GM19238 (cell line): ENCODE results near the gene E2F1.
"Not testable (repeated sequence)": the region's sequence is repeated elsewhere in the genome, so short reads cannot be mapped to it uniquely, and the experiment has no call there.

Experiments
- DNase-seq: peaks from one replicate; pipeline ENCODE4 v3.0.0; 2011; ENCODE audit warnings: low spot score; ENCODE audit not compliant: insufficient read length

E2F1 gene

DNA sequence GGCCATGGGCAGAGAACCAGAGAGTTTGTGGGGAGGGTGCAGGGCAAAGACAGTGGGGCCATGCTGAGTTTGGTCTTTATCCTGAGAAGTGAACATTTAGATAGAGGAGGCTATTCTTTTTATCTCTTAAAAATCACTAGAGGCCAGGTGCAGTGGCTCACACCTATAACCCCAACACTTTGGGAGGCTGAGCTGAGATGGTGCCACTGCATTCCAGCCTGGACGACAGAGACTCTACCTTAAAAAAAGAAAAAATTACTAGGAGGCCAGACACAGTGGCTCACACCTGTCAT is 25.2 kb upstream of the E2F1 start:
- no peak for DNase-seq

DNA sequence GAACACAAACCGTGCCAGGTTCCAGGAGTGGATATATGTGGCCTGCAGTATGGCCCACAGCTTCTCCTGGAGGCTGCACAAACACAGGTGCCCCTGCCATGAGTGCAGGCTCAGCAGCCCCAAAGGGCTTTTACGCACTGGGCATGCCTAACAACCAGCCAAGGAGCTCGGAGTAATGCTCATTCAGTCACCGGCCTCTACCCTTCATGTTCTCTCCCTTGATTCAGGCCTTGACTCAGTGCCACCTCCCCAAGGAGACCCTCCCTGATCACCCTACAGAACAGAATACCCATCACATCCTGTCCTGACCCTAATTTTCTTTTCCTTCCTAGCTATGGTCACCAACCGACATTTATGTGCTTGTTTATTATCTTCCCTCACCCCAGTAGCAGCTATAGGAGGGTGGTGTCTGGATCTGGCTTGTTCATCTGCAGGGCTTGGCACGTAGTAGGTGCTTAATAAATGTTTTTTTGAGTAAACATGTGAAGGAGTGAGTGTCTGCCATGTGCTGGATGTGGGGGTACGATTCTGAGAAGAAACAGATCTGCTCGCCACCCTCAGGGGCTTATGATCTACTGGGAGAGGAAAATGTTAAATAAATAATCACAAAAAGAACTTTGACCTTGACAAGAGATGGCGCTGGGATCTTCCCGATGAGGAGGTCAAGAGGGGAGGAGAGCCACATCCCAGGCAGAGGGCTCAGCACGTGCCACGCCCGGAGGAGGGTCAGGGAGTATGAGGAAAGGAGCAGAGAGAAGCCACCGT is 24.7 kb upstream of the E2F1 start:
- DNase-seq: no peak

DNA sequence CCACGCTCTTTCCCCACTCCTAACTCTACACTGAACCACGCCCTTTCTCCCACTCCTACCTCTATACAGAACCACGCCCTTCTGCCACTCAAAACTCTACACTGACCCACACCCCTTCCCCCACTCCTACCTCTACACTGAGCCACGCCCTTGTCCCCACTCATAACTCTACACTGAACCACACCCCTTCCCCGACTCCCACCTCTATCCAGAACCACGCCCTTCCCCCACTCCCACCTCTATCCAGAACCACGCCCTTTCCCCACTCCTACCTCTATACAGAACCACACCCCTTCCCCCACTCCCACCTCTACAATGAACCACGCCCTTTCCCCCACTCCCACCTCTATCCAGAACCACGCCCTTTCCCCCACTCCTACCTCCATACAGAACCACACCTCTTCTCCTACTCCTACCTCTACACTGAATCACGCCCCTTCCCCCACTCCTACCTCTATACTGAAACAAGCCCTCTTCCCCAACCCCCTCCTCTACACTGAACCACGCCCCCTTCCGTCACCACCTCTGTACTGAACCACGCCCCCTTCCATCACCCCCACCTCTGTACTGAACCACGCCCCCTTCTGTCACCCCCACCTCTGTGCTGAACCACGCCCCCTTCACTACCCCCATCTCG is 23.8 kb upstream of the E2F1 start:
- no peak for DNase-seq

DNA sequence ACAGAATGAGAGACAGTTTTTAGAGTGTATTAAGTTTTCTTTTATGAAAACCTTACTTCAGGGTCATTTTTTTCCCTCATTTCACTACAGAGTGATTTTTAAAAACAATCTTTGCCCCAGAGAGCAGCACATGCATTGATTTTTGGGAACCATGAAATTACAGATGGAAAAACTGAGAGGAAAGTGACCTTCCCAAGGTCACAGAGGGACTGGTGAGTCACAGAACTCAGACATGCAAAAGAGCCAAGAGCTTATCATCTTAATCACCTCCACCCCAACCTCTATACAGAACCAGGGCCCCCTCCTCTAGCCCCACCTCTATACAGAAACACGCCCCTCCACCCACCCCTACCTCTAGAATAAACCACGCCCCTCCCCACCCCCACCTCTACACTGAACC is 23.2 kb upstream of the E2F1 start:
- no peak for DNase-seq

DNA sequence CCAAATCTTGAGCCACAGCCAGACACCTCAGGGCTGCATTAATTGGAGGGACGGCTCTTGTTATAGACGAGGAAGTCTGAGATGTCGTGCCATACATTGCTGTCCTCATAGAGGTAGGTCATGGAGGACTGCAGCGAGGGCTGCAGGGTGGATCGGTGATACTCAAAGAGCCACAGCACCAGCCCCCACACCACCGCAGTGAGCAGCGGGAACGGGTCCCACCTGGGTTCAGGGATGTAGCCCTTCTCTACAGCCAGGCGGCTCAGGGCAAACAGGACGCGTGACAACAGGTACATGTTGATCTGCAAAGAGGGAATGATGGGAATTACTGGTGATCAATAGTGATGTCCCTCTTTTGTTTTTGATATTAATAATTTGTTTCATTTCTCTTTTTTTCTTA is 21.5 kb upstream of the E2F1 start:
- DNase-seq: no peak

DNA sequence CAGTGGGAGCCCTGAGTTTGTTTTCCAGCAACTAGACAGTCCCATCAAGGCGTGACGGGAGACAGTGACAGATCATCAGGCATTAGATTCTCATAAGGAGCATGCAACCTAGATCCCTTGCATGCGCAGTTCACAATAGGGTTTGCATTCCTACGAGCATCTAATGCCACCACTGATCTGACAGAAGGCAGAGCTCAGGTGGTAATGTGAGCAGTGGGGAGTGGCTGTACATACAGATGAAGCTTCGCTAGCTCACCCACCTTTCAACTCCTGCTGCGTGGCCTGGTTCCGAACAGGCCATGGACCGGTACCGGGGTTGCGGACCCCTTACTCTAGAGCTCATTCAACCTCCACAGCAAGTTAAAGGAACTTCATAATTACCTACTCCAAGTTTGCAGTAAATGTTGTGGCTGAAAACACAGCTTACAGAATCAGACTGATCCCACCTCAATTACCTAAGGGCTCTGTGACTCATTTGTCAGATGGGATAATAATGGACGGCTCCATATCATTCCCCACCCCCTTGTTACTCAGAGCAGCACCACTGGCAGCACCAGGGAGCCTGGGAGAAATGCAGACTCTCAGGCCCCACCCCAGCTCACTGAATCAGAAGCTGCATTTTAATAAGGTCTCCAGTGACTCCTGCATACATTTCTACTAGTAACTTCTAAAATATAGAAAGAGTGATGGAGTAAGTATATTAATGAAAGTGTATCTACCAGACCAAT is 18.2 kb upstream of the E2F1 start:
- no peak for DNase-seq

DNA sequence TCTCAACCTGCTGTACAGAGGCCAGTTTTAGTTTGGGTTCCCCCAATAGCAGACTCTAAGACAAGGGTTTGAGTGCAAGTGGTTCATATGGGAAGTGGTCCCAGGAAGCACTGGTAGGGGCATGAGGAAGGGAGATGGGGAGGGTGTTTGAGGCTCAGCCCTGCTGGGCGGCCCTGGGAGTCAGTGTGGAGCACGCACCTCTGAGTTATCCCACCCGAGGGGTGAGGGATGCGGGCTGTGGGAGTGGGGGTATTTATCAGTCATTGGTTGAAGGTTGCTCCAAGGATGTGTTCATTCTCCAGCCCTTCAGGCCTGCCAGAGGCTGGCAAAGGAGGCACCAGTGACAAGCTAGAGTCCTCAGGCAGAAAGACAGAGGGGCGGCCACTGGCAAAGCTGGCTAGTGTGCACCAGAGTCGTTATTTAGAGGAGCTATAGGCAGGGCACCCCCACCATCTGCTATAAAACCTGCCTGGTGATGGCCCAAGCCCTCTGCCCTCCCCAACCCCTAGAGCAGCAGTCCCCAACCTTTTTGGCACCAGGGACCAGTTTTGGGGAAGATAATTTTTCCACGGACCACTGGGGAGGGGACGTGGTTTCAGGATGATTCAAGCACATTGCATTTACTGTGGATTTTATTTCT is 17.4 kb upstream of the E2F1 start:
- no peak for DNase-seq

DNA sequence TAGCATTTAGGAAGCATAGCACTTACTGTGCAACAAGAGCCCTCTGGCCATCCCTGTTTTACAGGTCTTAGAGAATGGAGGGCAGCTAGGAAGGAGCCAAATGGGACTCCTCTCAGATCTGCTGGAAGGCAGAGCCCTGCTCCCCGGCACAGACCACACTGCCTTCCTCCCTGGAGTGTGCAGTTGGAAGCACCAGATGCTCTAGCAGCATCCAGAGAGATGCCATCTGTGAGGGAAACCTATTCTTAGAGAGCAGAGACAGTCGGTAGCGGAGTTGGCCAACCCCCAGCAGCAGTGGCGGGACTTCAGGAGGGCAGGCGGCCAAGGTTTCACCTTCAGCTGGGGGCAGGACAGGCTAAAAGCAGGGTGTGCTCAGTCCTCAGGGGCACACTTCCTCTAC is 16.7 kb upstream of the E2F1 start:
- no peak for DNase-seq

DNA sequence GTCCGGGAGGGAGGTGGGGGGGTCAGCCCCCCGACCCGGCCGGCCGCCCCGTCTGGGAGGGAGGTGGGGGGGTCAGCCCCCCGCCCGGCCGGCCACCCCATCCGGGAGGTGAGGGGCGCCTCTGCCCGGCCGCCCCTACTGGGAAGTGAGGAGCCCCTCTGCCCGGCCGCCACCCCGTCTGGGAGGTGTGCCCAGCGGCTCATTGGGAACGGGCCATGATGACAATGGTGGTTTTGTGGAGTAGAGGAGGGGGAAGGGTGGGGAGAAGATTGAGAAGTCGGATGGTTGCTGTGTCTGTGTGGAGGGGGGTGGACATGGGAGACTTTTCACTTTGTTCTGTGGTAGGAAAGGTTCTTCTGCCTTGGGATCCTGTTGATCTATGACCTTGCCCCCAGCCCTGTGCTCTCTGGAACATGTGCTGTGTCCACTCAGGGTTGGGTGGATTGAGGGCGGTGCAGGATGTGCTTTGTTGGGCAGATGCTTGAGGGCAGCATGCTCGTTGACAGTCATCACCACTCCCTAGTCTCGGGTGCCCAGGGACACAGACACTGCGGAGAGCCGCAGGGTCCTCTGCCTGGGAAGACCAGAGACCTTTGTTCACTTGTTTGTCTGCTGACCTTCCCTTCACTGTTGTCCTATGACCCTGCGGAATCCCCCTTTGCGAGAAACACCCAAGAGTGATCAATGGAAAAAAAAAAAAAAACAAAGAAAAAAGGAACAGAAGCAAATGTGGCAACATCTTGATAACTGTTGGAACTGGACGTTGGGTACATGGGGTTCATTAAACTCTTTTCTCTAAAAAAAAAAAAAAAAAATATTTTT is 15.7 kb upstream of the E2F1 start:
- no peak for DNase-seq

DNA sequence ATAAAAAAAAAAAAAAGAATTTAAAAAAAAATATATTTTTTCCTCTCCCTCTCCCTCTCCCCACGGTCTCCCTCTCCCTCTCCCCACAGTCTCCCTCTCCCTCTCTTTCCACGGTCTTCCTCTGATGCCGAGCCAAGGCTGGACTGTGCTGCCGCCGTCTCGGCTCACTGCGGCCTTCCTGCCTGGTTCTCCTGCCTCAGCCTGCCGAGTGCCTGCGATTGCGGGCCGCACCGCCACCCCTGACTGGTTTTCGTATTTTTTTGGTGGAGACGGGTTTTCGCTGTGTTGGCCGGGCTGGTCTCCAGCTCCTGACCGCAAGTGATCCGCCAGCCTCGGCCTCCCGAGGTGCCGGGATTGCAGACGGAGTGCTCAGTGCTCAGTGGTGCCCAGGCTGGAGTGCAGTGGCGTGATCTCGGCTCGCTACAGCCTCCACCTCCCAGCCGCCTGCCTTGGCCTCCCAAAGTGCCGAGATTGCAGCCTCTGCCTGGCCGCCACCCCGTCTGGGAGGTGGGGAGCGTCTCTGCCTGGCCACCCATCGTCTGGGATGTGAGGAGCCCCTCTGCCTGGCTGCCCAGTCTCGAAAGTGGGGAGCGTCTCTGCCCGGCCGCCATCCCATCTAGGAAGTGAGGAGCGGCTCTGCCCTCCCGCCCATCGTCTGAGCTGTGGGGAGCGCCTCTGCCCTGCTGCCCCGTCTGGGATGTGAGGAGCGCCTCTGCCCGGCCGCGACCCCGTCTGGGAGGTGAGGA is 14.7 kb upstream of the E2F1 start:
- not testable (repeated sequence) for DNase-seq

DNA sequence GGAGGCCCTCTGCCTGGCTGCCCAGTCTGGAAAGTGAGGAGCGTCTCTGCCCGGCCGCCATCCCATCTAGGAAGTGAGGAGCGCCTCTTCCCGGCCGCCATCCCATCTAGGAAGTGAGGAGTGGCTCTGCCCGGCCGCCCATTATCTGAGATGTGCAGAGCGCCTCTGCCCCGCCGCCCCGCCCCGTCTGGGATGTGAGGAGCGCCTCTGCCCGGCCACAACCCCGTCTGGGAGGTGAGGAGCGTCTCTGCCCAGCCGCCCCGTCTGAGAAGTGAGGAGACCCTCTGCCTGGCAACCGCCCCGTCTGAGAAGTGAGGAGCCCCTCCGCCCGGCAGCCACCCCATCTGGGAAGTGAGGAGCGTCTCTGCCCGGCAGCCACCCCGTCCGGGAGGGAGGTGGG is 12.8 kb upstream of the E2F1 start:
- DNase-seq: not testable (repeated sequence)

DNA sequence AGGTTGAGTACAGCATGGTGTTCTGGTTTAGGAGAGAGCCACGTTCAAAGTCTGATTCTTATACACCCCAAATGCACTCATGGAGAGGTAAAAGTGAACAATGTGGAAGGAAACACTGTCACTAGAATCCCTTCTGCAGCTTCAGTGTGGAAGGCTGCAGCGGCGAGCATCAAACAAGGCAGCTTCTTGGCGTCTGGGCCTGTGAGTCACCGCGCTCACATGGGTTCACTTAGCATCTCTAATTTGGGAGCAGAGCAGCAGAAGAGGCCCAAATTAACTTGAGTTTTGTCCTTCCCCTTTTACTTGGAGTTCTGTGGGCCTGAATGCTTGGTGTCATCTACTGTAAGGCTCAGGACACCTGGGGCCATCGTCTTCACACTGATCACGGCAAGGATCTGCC is 10.9 kb upstream of the E2F1 start:
- no peak for DNase-seq

DNA sequence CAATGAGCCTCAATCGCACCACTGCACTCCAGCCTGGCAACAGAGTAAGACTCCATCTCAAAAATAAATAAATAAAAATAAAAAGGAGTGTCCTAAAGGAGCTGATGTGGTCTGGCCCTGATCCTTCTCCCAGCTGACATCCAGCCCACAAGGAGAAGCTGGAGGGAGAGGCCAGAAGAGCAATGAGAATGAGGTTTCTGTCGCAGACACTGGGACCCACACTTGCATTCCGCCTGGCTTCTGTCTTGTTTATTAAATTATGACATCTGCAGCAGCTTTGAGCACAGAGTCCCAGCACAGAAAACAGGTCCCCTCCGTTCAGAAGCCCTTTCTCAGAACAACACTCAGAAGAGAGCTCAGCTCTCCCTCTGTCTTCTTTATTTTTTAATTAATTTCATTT is 10.3 kb upstream of the E2F1 start:
- DNase-seq: no peak

DNA sequence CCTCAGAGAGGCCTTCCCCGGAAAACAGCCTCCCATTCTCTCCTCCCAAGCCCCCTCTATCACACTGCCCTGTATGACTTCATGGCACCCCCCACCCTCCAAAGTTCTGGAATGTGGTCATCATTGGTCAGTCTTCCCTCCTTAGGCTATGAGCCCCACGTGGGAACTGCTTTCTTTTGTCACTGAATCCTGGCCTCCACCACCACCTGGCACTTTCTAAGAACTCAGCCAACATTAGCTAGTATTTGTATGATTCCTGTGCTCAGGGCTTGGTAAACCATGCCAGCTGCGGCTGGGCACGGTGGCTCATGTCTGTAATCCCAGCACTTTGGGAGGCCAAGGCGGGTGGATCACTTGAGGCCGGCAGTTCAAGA is 8.4 kb upstream of the E2F1 start:
- DNase-seq: no peak

DNA sequence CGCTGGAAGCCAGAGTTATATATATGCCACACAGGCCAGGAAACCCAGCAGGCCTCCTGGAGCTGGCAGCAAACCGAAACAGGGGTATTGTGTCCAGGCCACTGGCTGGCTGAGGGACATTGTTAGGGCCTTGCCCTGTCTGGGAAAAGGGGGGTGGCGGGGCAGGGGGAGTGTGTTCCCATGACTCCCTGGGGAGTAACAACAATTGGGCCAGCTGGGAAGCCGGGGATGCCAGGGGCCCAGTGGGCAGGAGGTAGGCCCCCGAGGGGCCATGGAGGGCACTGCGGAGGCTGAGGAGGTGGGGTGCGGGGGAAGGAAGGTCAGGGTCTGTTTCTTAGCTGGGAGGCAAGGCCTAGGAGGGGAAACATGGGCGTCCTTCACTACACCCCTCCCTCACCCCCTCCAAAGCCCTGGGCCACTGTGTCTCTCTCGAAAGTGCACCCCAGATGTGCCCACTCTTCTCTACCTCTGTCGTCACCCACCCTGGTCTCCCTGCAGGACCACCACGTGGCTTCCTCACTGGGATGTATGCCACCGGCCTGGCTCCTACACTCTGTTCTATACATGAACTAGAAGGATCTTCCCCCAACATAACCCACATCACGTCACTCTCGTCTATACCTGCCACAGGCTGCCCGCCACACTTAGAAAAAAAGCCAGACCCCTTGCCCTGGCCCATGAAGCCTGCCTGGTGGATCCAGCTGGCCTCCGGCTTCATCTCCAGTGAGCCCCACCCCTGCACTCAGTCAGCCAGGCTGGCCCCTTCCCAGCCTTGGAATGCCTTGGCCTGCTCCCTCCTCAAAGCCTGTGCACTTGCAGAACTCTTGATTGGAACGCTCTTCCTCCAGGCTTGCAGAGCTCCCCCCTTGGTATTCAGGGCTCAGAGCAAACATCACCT is 7.8 kb upstream of the E2F1 start:
- DNase-seq: no peak

DNA sequence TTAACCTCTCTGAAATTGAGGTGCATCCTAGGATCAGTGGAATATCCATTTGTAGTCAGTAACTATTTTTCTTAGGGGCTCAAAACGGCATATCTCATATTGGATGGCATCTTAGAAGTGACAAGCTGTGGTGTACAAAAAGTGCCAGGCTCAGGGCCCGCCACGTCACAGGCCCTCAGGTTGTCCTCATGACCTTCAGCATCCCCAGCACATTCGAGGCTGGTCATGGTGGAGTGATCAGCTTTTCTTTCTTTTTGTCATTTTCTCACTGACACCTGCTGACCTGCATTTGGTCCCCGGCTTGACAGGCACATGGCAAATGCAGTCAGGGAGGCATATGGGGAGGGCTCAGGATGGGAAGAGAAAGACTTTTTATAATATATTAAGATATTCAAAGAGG is 7.1 kb upstream of the E2F1 start:
- no peak for DNase-seq

DNA sequence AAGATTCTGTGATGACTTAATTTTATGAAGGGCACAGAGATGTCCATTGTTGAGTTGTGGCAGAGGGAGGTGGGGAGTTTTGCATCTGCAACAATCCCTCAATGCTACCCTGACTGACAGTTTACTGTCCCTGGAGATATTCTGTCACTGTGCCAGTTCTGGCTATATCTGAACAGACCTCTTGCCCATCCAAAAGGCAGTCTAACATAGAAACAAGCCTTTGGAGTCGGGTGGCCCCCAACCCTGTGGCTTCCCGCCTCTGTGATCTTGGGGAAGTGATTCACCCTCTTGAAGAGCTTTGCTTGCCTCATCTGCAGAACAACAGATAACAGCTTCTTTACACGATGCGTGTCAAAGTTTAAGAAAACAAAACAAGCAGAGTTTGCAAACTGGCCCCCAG is 3.8 kb upstream of the E2F1 start:
- no peak for DNase-seq

DNA sequence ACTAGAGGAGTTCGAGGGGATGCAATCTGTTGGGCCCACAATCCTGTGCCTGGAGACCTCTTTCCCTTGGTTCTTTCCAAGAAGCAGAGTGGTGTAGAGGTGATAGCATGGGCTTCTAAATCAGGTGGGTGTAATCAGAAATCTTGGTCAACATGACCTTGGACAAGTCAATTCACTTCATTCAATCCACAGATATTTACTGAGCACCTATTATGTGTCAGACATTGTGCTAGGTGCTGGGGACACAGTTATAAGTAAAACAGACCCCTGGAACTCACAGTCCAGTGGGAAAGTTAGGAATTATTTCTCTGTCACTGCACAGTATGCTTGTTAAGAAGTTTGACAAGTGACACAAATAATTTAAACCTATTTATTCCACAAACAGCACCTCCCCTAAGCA is 3.3 kb upstream of the E2F1 start:
- DNase-seq: no peak

DNA sequence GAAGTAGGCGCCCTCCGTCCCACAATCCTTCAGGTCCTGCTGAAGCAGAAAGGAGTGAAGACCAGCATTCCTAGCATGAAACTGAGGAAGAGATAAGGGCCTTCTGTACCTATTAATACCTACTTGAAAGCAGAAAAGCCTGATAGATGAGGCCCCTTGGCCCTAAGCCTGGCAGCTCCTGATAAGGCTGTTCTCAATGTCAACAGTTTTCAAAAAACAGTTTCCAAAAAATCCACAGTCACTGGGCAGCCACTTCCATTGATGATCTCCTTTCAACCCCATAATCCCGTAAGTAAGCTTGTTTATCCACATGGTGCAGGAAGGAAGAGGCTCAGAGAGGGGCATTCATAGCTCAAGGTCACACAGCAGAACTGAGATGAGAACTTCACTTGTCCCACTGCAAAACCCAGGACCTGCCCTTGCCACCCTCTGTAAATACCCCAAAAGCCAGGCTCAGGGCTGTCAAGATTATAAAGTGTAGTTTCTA is 2.8 kb upstream of the E2F1 start:
- no peak for DNase-seq
